HG03280 (cell line): ENCODE measurements around the gene CTNNA2.
"Not testable (repeated sequence)": the region's sequence is repeated elsewhere in the genome, so short reads cannot be mapped to it uniquely, and the experiment has no call there.

ENCODE experiments used
- ATAC-seq: cut with Tn5 transposase; IDR thresholded peaks from one replicate; pipeline ENCODE4 v1.9.1; 2021; ENCODE audit warnings: mild to moderate bottlenecking, moderate library complexity; ENCODE audit not compliant: unreplicated experiment

Gene CTNNA2

DNA sequence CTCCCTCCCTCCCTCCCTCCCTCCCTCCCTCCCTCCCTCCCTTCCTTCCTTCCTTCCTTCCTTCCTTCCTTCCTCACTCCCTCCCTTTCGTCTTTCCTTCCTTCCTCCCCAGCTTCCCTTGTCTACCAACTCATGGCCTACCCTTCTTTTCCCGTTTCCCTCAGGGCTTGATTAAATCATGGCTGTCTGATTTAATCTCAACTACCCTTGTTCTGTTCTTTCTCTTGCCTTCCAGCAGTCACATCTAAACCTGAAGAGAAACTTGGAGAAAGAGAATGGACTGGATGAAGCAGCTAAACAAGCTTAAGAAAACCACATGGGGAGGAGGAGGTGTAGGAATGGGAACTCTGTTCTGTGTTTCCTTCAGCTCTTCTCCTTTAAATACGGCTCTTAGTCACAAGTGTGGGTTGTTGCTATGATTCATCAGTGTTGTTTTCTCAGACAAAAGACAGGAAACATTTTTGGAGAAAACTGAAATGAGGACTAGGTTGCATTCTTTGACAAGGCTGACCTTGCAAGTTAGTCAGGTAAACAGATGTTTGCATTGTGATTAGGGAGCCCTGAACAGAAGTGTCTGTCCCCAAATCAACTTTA is 613.8 kb downstream of the CTNNA2 start:
- ATAC-seq, result no peak

DNA sequence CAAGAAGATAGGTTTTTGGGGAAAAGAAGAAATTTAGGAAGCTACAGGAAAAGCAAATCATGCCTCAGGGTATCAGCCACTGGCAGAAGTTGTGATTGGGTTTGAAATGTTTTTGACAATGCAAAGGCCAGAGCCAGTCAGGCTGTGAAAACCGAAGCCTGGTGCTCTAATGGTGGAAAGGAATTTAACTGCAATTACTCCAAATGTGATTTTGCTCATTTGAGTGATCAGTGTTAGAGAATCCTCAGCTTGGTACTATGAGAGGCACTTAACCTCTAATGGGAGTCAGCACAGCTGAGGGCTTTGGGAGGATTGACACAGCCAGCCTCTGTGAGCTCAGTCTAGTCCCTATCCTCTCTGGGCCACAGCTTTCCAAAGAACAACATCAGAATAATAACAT is 615.2 kb downstream of the CTNNA2 start:
- no peak for ATAC-seq

GRCh38 chr2:80132281-80132680 is 619.4 kb downstream of the CTNNA2 start:
- no peak for ATAC-seq

DNA sequence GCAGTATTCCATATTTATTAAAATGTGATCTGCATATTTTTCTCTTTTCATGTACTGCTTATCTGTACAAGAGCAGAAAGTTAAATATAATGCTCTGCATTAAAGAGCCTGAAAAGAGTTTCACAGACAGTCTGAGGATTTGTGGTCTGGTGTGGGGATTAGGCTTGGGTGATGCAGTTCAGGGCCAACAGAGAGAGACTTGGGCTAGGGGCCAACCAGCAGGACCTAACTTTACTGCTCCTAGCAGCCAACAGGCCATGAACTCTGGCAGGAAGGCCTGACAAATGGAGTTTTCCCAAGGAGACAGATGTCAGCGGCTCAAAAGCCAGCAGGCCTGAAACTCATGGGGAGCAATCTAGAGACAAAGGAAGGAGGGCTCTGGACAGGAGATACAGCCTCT is 622.1 kb downstream of the CTNNA2 start:
- no peak for ATAC-seq

- ATAC-seq, result no peak
Observed at GRCh38 chr2:80136338-80136737, 623.5 kb downstream of the CTNNA2 start.

DNA sequence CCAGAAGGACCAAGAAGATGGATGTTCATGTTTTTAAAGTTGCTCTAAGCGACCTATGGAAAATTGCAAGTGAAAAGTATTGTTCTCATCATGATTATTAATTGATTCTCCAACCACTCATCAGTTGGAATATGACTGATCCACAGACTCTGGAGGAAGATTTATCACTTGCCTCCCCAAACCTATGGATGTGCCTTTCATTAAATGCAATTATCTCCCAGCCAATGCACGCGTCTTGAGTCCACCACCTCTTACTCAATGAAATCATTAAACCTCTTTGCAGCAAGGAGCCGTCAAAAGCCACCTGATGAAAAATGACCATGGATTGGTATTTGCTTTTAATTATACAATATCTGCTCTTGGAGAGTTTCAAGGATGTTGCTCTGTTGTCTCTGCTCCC is 626.1 kb downstream of the CTNNA2 start:
- no peak for ATAC-seq

GRCh38 chr2:80141007-80141726 is 628.3 kb downstream of the CTNNA2 start:
- no peak for ATAC-seq

GRCh38 chr2:80145499-80145898 is 632.6 kb downstream of the CTNNA2 start:
- ATAC-seq, result no peak

- ATAC-seq, result not testable (repeated sequence)
Observed at GRCh38 chr2:80146757-80147156, 633.9 kb downstream of the CTNNA2 start.

GRCh38 chr2:80147690-80148089 is 634.8 kb downstream of the CTNNA2 start:
- no peak for ATAC-seq

- no peak for ATAC-seq
Observed at GRCh38 chr2:80148906-80149305, 636.1 kb downstream of the CTNNA2 start.

DNA sequence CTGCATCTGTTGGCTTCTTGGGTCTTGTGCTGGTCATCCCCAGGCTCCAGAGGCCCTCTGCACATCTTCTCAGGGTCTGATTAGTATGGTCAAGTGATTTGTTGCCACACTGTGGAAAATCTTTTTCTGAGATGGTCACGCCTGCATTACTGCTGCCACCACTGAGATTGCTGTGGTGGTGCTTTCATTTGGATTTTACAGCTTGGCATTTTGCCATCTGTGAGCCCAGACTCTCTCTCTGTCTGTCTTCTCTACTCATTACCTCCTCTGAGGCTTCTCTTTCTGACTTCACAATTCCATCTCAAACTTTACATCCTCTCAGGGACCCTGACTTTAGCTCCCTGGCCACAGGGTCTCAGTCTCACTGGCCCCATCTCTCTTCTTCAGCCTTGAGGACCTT is 637.1 kb downstream of the CTNNA2 start:
- no peak for ATAC-seq

DNA sequence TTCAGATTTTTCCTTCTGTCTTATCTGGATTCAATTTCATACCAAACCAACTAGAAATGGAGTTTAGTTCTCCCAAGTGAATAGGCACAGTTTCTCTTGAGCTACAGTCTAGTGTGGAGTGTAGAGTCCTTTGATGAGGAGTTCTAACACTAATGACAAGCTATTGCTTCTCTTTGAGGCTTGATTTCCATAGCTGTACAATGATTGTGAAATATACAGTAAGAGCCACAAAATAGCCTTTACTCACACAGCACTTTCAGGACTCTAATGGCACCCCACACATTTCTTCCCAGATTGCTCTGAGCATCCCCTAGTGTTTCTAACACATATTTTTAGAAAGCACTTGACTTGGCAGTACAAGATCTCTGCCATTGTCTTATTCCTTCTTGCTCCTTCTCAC is 638.4 kb downstream of the CTNNA2 start:
- ATAC-seq, result no peak

DNA sequence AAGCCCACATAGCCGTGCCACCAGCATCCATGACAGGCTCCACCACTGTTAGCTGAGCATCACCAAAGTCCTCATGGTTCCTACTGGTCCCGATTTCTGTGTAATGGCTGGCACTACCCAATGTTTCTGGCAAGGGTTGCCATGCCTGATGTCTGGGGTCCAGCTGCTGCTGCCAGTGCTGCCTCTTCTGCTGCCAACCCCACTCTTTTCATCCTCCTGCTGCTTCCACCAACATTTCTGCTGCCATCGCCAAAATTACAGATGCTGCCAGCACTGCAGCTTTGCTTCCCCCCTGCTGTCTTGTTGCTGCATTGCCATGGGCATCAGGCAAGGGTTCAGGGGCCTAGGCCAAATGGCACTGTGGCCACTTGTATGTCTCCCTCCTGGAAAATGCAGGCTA is 638.8 kb downstream of the CTNNA2 start:
- no peak for ATAC-seq

DNA sequence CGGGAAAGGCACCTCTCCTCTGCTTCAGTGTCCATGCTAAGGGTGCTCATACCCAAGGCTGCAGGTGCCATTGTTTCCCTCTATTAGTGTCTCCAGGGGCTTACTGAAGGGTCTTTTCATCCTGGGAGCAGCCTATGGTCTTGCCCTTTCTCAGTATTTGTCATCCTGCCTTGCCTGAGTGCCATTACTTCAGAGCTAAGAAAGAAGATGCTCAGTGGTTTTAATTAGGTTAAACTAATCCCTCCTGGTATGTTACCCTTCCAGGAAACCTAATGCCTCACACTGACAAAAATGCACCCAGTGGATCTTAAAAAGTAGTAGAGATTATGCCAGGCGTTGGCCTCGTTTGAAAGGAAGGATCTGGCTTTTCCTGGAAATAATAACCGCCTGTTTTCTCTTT is 640.3 kb downstream of the CTNNA2 start:
- ATAC-seq, result no peak

- no peak for ATAC-seq
Observed at GRCh38 chr2:80153768-80154167, 640.9 kb downstream of the CTNNA2 start.

- ATAC-seq, result no peak
Observed at GRCh38 chr2:80154231-80154915, 641.5 kb downstream of the CTNNA2 start.

DNA sequence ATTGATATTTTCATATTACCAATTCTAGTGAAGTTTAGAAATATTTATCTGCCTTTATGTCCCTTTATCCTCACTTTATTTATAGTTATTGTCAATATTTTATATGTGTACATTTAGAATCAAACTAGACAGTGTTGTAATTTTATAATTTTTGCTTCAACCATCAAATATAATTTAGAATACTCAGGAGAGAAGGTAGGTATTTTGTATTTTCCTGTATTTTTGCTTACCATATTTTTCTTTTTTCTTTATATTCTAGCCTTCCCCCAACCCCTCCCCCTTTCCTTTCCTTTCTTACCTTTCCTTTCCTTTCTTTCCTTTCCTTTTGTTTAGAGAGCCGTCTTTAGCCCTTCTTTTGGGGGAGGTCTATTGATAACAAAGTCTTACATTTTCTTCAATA is 651.5 kb downstream of the CTNNA2 start:
- ATAC-seq, result no peak

GRCh38 chr2:80166483-80167171 is 653.8 kb downstream of the CTNNA2 start:
- ATAC-seq, result no peak

DNA sequence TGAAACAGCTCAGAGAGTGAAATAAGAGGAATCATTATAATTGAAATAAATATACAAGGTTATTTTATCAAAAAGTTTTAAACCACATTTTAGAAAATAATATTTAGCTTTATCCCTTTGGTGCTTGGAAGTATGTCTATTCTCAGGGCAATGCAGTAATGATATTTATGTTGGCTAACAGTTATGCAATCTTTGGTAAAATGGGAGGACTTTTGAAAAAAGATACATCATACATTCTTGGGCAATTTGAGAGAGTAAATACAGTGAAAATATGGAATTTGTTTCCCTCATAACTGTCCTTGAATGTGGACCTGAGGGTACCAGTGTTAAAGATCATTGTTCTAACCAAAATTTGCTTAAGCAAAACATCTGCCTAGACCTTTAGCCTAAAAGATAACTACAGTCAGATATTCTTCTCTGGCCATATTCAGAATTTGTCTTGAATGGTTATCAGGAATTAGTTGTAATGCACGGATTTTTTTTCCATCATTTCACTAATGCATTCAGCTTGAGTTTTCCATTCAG is 654.5 kb downstream of the CTNNA2 start:
- no peak for ATAC-seq

GRCh38 chr2:80168037-80168436 is 655.2 kb downstream of the CTNNA2 start:
- ATAC-seq, result no peak
